Activated T-cell treated with anti-CD3 and anti-CD28 coated beads, Interleukin-2, amount 50 U/mL, for 1 hour (primary cell): ENCODE results near the gene SNAPC2.
"Not testable (repeated sequence)": the region's sequence is repeated elsewhere in the genome, so short reads cannot be mapped to it uniquely, and the experiment has no call there.

Source experiments
- DNase-seq: peaks from one replicate; pipeline ENCODE4 v3.0.0-alpha.2; 2020

The SNAPC2 gene

GRCh38 chr19:7941895-7942596, 21.9 kb downstream of the SNAPC2 start:
- DNase-seq: no peak

GRCh38 chr19:7942981-7943443, 22.9 kb downstream of the SNAPC2 start:
- DNase-seq: no peak

GRCh38 chr19:7943444-7944176, 23.5 kb downstream of the SNAPC2 start, which contains the start of gene TIMM44:
TIMM44 (minus strand) TSS chr19:7943666; CDS start chr19:7943651, 15 bp downstream.
- DNase-seq: peak; percentile 97

- peak; percentile 86 for DNase-seq
Observed at GRCh38 chr19:7944177-7944761, 24.1 kb downstream of the SNAPC2 start.

- no peak for DNase-seq
Observed at GRCh38 chr19:7947939-7948338, 27.8 kb downstream of the SNAPC2 start.

GRCh38 chr19:7953060-7953459, 32.9 kb downstream of the SNAPC2 start:
- DNase-seq: no peak

GRCh38 chr19:7953576-7953975, 33.4 kb downstream of the SNAPC2 start:
- DNase-seq: no peak

GRCh38 chr19:7955696-7956095, 35.6 kb downstream of the SNAPC2 start:
- DNase-seq: no peak

- DNase-seq: no peak
Observed at GRCh38 chr19:7959211-7959610, 39.1 kb downstream of the SNAPC2 start.

- not testable (repeated sequence) for DNase-seq
Observed at GRCh38 chr19:7961082-7961481, 40.9 kb downstream of the SNAPC2 start.

- no peak for DNase-seq
Observed at GRCh38 chr19:7961920-7962626, 41.9 kb downstream of the SNAPC2 start.

GRCh38 chr19:7962644-7963268, 42.6 kb downstream of the SNAPC2 start:
- no peak for DNase-seq

- no peak for DNase-seq
Observed at GRCh38 chr19:7963566-7963965, 43.4 kb downstream of the SNAPC2 start.

- no peak for DNase-seq
Observed at GRCh38 chr19:7965259-7965841, 45.2 kb downstream of the SNAPC2 start.

- no peak for DNase-seq
Observed at GRCh38 chr19:7965921-7966665, 46.0 kb downstream of the SNAPC2 start.

- no peak for DNase-seq
Observed at GRCh38 chr19:7968008-7968795, 48.1 kb downstream of the SNAPC2 start.

GRCh38 chr19:7968796-7969554, 48.8 kb downstream of the SNAPC2 start:
- no peak for DNase-seq

- DNase-seq: no peak
Observed at GRCh38 chr19:7969555-7969939, 49.4 kb downstream of the SNAPC2 start.

- no peak for DNase-seq
Observed at GRCh38 chr19:7970716-7971448, 50.7 kb downstream of the SNAPC2 start.
